ENCODE data around the gene PRKAR1B. TPM values are rescaled to one million over a fixed set of nuclear protein-coding genes. Genes with fewer than 3 reads are reported as not detected.

The PRKAR1B gene
- total RNA-seq, 2 experiments from 2014 or later, result 22.5 to 41.6 TPM

- Histone ChIP-seq H4K20me1 (ENCODE audit: insufficient read depth, low read length) (no peaks in the 10 kb centered on the region), H3K4me3 (ENCODE audit: low read depth, low read length, poor library complexity, severe bottlenecking) (no peak overlapping the region), H3K4me2 (ENCODE audit: low read length) (no peak overlapping the region), H3K4me1 (ENCODE audit: insufficient read depth, low read length, poor library complexity, severe bottlenecking) (no peaks in the 10 kb centered on the region), H2AFZ (ENCODE audit: low read length) (no peak overlapping the region), H3K27ac (ENCODE audit: low read depth, low read length, poor library complexity, severe bottlenecking) (no peak overlapping the region), H3K9me3 (ENCODE audit: low read length) (no peaks in the 10 kb centered on the region), H3K36me3 (ENCODE audit: insufficient read depth, low read length) (no peaks in the 10 kb centered on the region), H3K9me2 (ENCODE audit: insufficient read depth, low read length) (no peaks in the 10 kb centered on the region), H3K79me2 (ENCODE audit: insufficient read depth, low read depth, low read length) (no peaks in the 10 kb centered on the region)
- DNase-seq (ENCODE audit: low spot score), result no peak
- ChIA-PET POLR2A (no interaction called here), CTCF (ENCODE audit: unreplicated experiment) (no interaction called here)
- BruUV-seq (replicated peaks), result no TSS peak
- intact Hi-C loops (cut with micrococcal nuclease; ENCODE audit: unreplicated experiment), result no loop called here
- no peak for TF ChIP-seq EZH2phosphoT487 (IDR thresholded peaks at IDR 0.05; ENCODE audit: borderline replicate concordance, low read depth, low read length)
- TF ChIP-seq, protein P1, sequence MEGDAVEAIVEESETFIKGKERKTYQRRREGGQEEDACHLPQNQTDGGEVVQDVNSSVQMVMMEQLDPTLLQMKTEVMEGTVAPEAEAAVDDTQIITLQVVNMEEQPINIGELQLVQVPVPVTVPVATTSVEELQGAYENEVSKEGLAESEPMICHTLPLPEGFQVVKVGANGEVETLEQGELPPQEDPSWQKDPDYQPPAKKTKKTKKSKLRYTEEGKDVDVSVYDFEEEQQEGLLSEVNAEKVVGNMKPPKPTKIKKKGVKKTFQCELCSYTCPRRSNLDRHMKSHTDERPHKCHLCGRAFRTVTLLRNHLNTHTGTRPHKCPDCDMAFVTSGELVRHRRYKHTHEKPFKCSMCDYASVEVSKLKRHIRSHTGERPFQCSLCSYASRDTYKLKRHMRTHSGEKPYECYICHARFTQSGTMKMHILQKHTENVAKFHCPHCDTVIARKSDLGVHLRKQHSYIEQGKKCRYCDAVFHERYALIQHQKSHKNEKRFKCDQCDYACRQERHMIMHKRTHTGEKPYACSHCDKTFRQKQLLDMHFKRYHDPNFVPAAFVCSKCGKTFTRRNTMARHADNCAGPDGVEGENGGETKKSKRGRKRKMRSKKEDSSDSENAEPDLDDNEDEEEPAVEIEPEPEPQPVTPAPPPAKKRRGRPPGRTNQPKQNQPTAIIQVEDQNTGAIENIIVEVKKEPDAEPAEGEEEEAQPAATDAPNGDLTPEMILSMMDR (conservative IDR thresholded peaks at IDR 0.05; ENCODE audit: low read length), result no peak
Observed at GRCh38 chr7:564176-564865, 162.8 kb downstream of the PRKAR1B start.

DNA sequence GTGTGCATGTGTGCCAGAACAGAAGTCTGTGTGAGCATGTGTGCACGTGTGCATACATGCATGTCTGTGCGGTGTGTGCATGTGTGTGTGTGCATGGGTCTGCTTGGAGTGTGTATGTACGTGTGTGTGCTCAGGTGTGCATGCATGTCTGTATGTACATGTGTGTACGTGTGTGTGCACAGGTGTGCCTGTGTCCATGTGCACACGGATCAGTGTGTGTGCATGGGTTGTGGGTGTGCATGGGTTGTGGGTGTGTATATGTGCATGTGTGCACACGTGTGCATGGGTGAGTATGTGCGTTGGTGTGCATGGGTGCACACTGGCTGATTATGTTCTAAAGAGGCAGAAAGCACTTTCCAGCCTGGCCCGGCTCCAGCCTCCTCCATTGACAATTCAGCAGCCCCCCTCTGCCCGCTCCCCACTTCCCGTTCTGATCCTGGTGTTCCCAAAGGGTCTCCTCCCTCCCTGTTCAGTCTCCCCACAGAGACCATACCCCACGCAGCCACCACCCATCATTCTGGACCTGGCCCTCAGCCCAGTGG is 163.4 kb downstream of the PRKAR1B start:
- Histone ChIP-seq H3K4me1 (ENCODE audit: insufficient read depth, low read length, poor library complexity, severe bottlenecking) (no peaks in the 10 kb centered on the region), H3K36me3 (ENCODE audit: insufficient read depth, low read length) (no peaks in the 10 kb centered on the region), H3K79me2 (ENCODE audit: insufficient read depth, low read depth, low read length) (no peaks in the 10 kb centered on the region), H3K4me2 (ENCODE audit: low read length) (no peak overlapping the region), H3K4me3 (ENCODE audit: low read depth, low read length, poor library complexity, severe bottlenecking) (no peak overlapping the region), H2AFZ (ENCODE audit: low read length) (no peak overlapping the region), H3K27ac (ENCODE audit: low read depth, low read length, poor library complexity, severe bottlenecking) (no peak overlapping the region), H4K20me1 (ENCODE audit: insufficient read depth, low read length) (no peaks in the 10 kb centered on the region), H3K9me3 (ENCODE audit: low read length) (no peaks in the 10 kb centered on the region), H3K9me2 (ENCODE audit: insufficient read depth, low read length) (no peaks in the 10 kb centered on the region)
- TF ChIP-seq, protein P1 (conservative IDR thresholded peaks at IDR 0.05; ENCODE audit: low read length), result no peak
- TF ChIP-seq EZH2phosphoT487 (IDR thresholded peaks at IDR 0.05; ENCODE audit: borderline replicate concordance, low read depth, low read length), result no peak
- no peak for DNase-seq (ENCODE audit: low spot score)
- intact Hi-C loops (cut with micrococcal nuclease; ENCODE audit: unreplicated experiment), result no loop called here
- ChIA-PET POLR2A (no interaction called here), CTCF (ENCODE audit: unreplicated experiment) (no interaction called here)
- BruUV-seq (replicated peaks), result no TSS peak
